Upper lobe of left lung (tissue), 6 donors: ENCODE results near the gene GLUD2. TPM values are rescaled to one million over a fixed set of nuclear protein-coding genes. Genes with fewer than 3 reads are reported as not detected.
"Not testable (repeated sequence)": the region's sequence is repeated elsewhere in the genome, so short reads cannot be mapped to it uniquely, and the experiment has no call there.

Source experiments
- ATAC-seq, 2 donors: fragments of 200-7000 bp; cut with Tn5 transposase; one replicate each; pipeline ENCODE4 v1.9.1; 2022; ENCODE audit warnings: mild to moderate bottlenecking in 2 of 2, moderate library complexity in 2 of 2; ENCODE audit not compliant: low FRiP score in 2 of 2
- DNase-seq, 2 donors: peaks; one replicate each; pipeline ENCODE4 v3.0.0-alpha.2; 2019 to 2020
- H3K27ac ChIP-seq, 4 donors: fragments of 200-600 bp; sonication (generic); one replicate each; pipeline ENCODE4 v1.5.1; 2016 to 2019
- H3K27me3 ChIP-seq, 4 donors: fragments of 200-600 bp; sonication (generic); one replicate each; pipeline ENCODE4 v1.5.1; 2017 to 2019
- H3K36me3 ChIP-seq, 4 donors: fragments of 200-600 bp; sonication (generic); one replicate each; pipeline ENCODE4 v1.5.1; 2016 to 2019
- H3K4me1 ChIP-seq, 4 donors: fragments of 200-600 bp; sonication (generic); one replicate each; pipeline ENCODE4 v1.5.1; 2018 to 2019
- H3K4me3 ChIP-seq, 4 donors: fragments of 200-600 bp; sonication (generic); one replicate each; pipeline ENCODE4 v1.5.1; 2017 to 2019; ENCODE audit warnings: mild to moderate bottlenecking in 2 of 4, moderate library complexity in 1 of 4
- H3K9me3 ChIP-seq, 4 donors: fragments of 200-600 bp; sonication (generic); one replicate each; pipeline ENCODE4 v1.5.1; 2018 to 2019
- EP300 ChIP-seq, 4 donors: sonication (generic); formaldehyde crosslinking; IDR thresholded peaks; one replicate each; pipeline ENCODE4 v1.5.1; 2017; ENCODE audit warnings: antibody characterized with exemption in 4 of 4, control low read depth in 2 of 4
- POLR2A ChIP-seq, 4 donors: fragments of 450-650 bp; IDR thresholded peaks; one replicate each; pipeline ENCODE4 v1.5.1; 2016 to 2017; ENCODE audit warnings: antibody characterized with exemption in 4 of 4, mild to moderate bottlenecking in 2 of 4
- POLR2AphosphoS5 ChIP-seq, 2 donors: sonication (generic); formaldehyde crosslinking; IDR thresholded peaks; one replicate each; pipeline ENCODE4 v1.5.1; 2017; ENCODE audit warnings: antibody characterized with exemption in 2 of 2
- WGBS, 2 donors: methylation state at CpG; one replicate each; pipeline ENCODE4 v1.1.5; 2017 to 2018; 5-methylcytosine and 5-hydroxymethylcytosine counted together
- total RNA-seq, 6 donors: library from RNA; depleted of rRNA in 4 of 6; stranded (reverse); fragments of >200 nt in 4 of 6; gene quantifications; one replicate each; pipeline versions ENCODE4 v1.1.0 to v1.2.1, GENCODE V29; 2016 to 2021
- TF ChIP-seq, protein P1 (sequence below), 6 experiments: fragments of 450-650 bp in 4 of 6; fragments of 200-600 bp in 2 of 6; sonication (generic) in 2 of 6; IDR thresholded peaks; one replicate each; pipeline ENCODE4 v1.5.1; 2016 to 2019; ENCODE audit warnings: antibody characterized with exemption in 6 of 6
- donor health status: DM: no; HTN: no; CAD: no; lungs with moderate emphysema.
- donor health status: DM: no; HTN: yes; CAD: no; lungs with severe emphysema.

Gene GLUD2
- total RNA-seq, 6 donors from 2014 or later = 1.0 to 2.5 (median 1.5) TPM

DNA sequence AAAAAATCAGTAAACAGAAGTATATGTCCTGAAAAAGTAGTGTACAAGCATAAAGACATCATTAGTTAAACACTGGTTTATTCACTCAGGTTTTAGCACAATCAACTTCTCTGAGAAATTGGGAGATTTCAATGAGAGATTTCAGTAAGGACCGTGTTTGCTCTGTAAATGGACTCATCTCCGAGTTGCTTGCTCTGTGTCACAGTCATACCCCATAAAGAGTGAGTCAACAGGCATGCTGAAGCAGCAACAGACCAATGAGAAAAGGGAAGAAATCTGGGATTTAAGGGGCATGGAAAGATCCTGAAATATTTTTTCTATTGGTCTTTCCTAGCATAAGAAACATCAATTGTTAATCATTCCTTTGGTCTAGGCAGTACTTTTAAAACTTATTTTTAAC is 4.7 kb downstream of the GLUD2 start:
- ATAC-seq (no peak), DNase-seq (no peak)
- Histone ChIP-seq H3K4me3 (no peak overlapping the region), H3K27ac (no peak overlapping the region), H3K27me3 (no peaks in the 10 kb centered on the region), H3K4me1 (no peaks in the 10 kb centered on the region), H3K9me3 (no peaks in the 10 kb centered on the region), H3K36me3 (no peaks in the 10 kb centered on the region)
- WGBS, 2 donors = 76 to 88% methylated on average over 2 of the region's 2 CpGs
- TF ChIP-seq, protein P1, sequence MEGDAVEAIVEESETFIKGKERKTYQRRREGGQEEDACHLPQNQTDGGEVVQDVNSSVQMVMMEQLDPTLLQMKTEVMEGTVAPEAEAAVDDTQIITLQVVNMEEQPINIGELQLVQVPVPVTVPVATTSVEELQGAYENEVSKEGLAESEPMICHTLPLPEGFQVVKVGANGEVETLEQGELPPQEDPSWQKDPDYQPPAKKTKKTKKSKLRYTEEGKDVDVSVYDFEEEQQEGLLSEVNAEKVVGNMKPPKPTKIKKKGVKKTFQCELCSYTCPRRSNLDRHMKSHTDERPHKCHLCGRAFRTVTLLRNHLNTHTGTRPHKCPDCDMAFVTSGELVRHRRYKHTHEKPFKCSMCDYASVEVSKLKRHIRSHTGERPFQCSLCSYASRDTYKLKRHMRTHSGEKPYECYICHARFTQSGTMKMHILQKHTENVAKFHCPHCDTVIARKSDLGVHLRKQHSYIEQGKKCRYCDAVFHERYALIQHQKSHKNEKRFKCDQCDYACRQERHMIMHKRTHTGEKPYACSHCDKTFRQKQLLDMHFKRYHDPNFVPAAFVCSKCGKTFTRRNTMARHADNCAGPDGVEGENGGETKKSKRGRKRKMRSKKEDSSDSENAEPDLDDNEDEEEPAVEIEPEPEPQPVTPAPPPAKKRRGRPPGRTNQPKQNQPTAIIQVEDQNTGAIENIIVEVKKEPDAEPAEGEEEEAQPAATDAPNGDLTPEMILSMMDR (IDR thresholded peaks at IDR 0.05) = no peak
- TF ChIP-seq EP300 (IDR thresholded peaks at IDR 0.05) (no peak), POLR2A (IDR thresholded peaks at IDR 0.05) (no peak), POLR2AphosphoS5 (IDR thresholded peaks at IDR 0.05) (no peak)

DNA sequence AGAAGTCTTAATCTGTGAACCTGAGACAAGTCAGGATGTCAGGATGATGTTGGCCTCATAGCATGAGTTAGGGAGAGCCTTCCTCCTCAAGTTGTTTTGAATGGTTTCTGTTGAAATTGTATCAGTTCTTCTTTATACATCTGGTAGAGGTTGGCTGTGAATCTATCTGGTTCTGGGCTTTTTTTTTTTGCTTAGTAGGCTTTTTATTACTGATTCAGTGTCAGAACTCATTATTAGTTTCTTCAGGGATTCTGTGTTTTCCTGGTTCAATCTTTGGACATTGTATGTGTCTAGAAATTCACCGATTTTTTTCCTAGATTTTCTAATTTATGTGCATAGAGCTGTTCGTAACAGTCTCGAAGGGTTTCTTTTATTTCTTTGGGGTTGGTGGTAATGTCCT is 14.9 kb downstream of the GLUD2 start:
- no peaks in the 10 kb centered on the region for H3K27me3 ChIP-seq
- peaks cover 0 to 2% (median 0%) of the 10 kb centered on the region in 4 donors for H3K9me3 ChIP-seq
- WGBS, 2 donors = 92 to 94% methylated on average over 3 of the region's 3 CpGs
- TF ChIP-seq EP300 (IDR thresholded peaks at IDR 0.05) (no peak), POLR2AphosphoS5 (IDR thresholded peaks at IDR 0.05) (no peak), POLR2A (IDR thresholded peaks at IDR 0.05) (no peak)
- TF ChIP-seq, protein P1 (IDR thresholded peaks at IDR 0.05) = no peak
- no peaks in the 10 kb centered on the region for H3K36me3 ChIP-seq
- no peak overlapping the region for H3K4me3 ChIP-seq
- no peaks in the 10 kb centered on the region for H3K4me1 ChIP-seq
- ATAC-seq (no peak), DNase-seq (no peak)
- H3K27ac ChIP-seq = no peak overlapping the region

DNA sequence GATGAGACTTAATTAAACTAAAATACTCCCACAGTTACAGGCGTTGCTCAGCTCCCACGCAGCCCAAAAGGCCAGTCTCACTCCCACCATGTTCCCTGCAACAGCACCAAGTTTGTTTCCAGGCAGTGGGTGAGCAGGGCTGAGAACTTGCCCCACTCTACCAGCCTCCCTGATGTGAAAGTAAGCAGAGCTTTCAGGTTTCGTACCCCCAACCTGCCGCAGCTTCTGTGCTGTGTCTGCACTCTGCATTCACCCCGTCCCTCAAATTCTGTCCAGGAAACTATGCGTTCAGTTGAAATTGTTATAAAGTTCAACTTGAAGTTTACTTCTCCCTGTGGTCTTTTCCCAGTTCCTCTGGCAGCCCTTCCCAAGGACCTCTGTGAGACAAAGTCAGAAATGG is 17.2 kb downstream of the GLUD2 start:
- 92 to 96% methylated on average over 6 of the region's 6 CpGs for WGBS, 2 donors
- ATAC-seq = no peak

DNA sequence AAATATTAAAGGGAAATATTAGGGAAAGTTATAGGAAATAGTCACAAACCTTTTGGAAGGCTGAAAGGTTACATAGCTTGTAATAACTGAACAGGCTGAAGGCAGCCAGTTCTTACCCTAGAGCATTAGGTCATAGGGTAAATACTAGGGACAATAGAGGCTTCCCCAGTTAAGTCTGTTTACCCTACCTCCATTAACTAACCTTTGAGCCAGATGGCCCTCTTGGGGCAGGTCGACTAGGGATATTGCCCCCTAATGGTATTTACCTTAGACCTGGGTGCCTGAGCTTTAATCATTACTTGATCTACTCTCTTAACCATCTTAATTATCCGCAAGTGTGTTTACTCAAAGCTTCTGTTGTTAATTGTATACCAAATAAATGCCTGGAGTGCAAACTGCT is 36.8 kb downstream of the GLUD2 start:
- ATAC-seq, H3K4me3 ChIP-seq, DNase-seq, H3K27ac ChIP-seq, H3K27me3 ChIP-seq, H3K36me3 ChIP-seq, H3K9me3 ChIP-seq, H3K4me1 ChIP-seq: not testable (repeated sequence)
- 58 to 85% methylated on average over 2 of the region's 2 CpGs for WGBS, 2 donors

More for the DNA sequence above, 17.2 kb downstream of the GLUD2 start:
- peaks cover 0 to 2% (median 0%) of the 10 kb centered on the region in 4 donors for H3K9me3 ChIP-seq
- DNase-seq = no peak
- H3K27ac ChIP-seq = no peak overlapping the region
- no peak for TF ChIP-seq POLR2A (IDR thresholded peaks at IDR 0.05)
- no peaks in the 10 kb centered on the region for H3K4me1 ChIP-seq
- H3K27me3 ChIP-seq = no peaks in the 10 kb centered on the region
- no peaks in the 10 kb centered on the region for H3K36me3 ChIP-seq
- no peak overlapping the region for H3K4me3 ChIP-seq

DNA sequence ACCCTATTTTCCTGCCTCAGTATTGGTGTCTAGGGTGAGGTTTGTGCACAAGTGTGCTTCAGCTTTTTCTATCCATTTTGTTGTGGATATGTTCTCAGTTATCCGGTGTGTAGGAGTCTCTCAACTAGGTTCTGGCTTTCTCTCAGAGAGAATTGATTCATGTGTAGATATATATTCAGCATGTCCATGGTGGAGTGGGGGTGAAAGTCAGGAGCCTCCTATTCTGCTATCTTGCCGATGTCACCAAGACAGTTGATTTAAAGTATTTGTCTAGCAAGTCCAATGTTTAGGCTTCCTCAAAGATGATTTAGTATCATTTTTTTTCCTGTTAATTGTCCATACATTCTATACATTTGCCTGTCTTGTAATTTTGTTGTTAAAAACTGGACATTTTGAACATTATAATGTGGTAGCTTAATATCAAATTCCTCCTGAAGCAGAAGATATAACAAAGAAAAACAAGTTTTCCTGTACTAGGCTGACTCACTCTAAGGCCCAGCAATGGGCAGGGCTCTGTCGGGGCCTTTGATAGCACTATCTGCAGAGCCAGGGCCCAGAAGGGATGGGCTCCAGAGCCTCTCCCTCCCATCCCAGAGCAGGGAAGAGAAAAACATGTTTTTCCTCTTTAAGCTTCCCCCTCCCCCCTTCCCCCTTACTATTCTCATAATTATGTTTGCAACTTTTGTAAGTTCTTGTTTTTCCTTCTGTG is 37.6 kb downstream of the GLUD2 start:
- Histone ChIP-seq H3K9me3 (peaks cover 0 to 3% (median 0%) of the 10 kb centered on the region in 4 donors), H3K36me3 (no peaks in the 10 kb centered on the region), H3K27me3 (no peaks in the 10 kb centered on the region), H3K27ac (no peak overlapping the region), H3K4me3 (no peak overlapping the region), H3K4me1 (no peaks in the 10 kb centered on the region)
- ATAC-seq = no peak
- 87 to 88% methylated on average over 3 of the region's 3 CpGs for WGBS, 2 donors
- TF ChIP-seq POLR2AphosphoS5 (IDR thresholded peaks at IDR 0.05) (no peak), EP300 (IDR thresholded peaks at IDR 0.05) (no peak), POLR2A (IDR thresholded peaks at IDR 0.05) (no peak)
- TF ChIP-seq, protein P1 (IDR thresholded peaks at IDR 0.05) = no peak
- DNase-seq = no peak

DNA sequence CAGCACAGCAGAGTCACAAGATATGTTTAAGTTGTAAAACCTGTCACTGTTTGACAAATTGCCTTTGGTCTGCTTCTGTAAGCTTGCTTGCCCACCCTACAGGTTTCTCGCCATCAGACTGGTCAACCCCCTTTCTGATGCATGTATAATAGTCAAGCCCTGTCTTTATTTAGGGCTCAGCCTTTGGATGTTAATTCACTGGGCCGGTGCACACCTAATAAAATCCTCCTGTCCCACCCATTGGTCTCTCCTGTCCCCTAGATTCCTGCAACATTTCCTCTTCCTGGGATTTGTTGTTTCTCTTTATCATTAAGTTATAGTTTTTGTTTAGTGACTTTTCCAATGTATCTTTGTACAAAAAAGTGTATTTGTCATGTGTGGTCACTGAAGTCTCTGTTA is 38.2 kb downstream of the GLUD2 start:
- 56 to 93% methylated on average over 2 of the region's 2 CpGs for WGBS, 2 donors
- no peak for TF ChIP-seq EP300 (IDR thresholded peaks at IDR 0.05)
- no peak for TF ChIP-seq POLR2AphosphoS5 (IDR thresholded peaks at IDR 0.05)
- no peak for TF ChIP-seq POLR2A (IDR thresholded peaks at IDR 0.05)
- TF ChIP-seq, protein P1 (IDR thresholded peaks at IDR 0.05) = no peak
- H3K36me3 ChIP-seq = no peaks in the 10 kb centered on the region
- no peak overlapping the region for H3K4me3 ChIP-seq
- H3K27me3 ChIP-seq = no peaks in the 10 kb centered on the region
- no peak for DNase-seq
- H3K27ac ChIP-seq = no peak overlapping the region
- no peaks in the 10 kb centered on the region for H3K4me1 ChIP-seq
- no peak for ATAC-seq
- peaks cover 0 to 3% (median 0%) of the 10 kb centered on the region in 4 donors for H3K9me3 ChIP-seq
